Measurements from ENCODE around the gene CD48. TPM values are rescaled to one million over a fixed set of nuclear protein-coding genes. Genes with fewer than 3 reads are reported as not detected.
"Not testable (repeated sequence)": the region's sequence is repeated elsewhere in the genome, so short reads cannot be mapped to it uniquely, and the experiment has no call there.

CD48 gene
- total RNA-seq, 1 experiment from 2014 or later: not detected

DNA sequence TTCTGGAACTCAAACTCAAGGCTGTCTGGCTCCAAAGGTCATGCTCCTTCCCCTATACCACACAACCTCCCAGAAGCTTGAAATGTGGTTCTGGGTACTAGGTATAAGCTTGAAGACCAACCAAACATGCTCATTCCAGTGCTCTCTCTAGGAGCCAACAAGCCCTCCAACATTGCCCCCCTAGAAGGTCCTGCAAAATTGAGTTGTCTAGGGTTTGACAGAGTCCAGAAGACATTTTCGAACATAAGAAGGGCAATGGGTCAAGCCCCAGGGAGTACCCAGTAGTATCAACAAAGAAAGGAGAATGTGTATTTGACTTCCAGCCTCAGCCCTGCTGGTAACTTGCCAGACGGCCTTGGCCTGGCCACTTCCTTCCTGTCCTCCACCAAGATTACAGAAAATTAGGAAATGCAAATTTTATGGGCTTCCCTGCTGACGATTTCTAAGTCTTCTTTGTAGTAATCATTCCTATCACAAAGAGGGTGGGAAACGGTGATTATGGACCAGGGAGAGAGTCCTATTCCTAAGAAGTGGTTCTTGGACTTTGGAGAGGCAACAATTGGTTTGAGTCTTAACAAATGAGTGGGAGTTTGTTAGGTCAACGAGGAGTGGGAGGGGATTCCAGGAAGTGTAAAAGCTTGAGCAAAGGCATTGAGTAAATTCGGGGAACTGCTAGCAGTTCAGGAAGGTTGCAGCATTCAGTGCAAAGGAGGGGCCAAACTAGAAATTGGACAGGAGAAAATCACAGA is 46.1 kb downstream of the CD48 start:
- H3K4me3 ChIP-seq: no peak overlapping the region
- H3K9me3 ChIP-seq (replicated peaks): no peaks in the 10 kb centered on the region
- H3K27ac ChIP-seq: no peak overlapping the region
- no peak for DNase-seq
- H3K27me3 ChIP-seq: no peaks in the 10 kb centered on the region
- H3K4me1 ChIP-seq: no peaks in the 10 kb centered on the region
- H3K36me3 ChIP-seq: no peaks in the 10 kb centered on the region

DNA sequence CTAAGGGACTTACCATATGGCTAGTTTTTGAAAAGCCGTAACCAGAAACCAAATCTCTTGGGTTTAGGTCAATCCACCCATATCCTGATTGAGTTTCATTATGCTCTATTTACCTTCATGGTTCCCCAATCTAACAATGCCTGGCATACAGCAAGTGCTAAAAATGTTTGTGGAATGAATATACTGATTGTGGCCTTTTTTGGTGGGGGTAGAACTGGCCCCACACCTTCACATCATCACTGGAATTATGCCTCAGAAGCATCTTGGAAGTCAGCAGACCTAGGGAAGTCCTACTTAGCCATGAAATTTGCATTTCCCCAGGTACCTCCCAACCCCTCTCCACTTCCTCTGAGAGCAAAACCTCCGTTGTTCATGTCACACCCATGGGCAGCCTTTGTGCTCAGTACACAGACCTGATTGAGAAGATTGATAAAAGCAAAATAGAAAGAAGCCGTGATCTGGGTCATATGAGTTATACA is 47.0 kb downstream of the CD48 start:
- no peak overlapping the region for H3K27ac ChIP-seq
- H3K36me3 ChIP-seq: no peaks in the 10 kb centered on the region
- no peaks in the 10 kb centered on the region for H3K9me3 ChIP-seq (replicated peaks)
- H3K4me3 ChIP-seq: no peak overlapping the region
- no peaks in the 10 kb centered on the region for H3K27me3 ChIP-seq
- H3K4me1 ChIP-seq: no peaks in the 10 kb centered on the region
- no peak for DNase-seq

DNA sequence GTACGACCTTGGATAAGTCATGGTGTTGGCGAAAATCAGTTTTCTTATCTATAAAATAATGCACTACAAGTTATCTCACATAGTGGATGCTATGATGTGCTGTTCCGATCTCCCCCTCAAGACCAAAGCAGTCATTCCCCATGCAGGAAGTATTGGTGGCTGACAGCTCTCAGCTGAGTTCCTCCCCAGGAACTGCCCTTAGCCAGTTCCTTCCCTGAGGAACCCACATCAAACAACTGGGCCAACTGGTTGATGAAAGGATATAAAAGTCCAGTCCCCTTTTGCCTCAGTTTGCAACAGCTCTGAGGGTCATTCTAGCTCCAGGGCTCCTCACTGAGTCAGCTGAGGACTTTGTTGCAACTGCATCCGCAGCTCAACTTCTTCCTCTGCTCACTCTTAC is 48.7 kb downstream of the CD48 start:
- Histone ChIP-seq H3K27ac (no peak overlapping the region), H3K27me3 (no peaks in the 10 kb centered on the region), H3K9me3 (replicated peaks) (no peaks in the 10 kb centered on the region), H3K4me3 (no peak overlapping the region), H3K36me3 (no peaks in the 10 kb centered on the region), H3K4me1 (no peaks in the 10 kb centered on the region)
- no peak for DNase-seq

DNA sequence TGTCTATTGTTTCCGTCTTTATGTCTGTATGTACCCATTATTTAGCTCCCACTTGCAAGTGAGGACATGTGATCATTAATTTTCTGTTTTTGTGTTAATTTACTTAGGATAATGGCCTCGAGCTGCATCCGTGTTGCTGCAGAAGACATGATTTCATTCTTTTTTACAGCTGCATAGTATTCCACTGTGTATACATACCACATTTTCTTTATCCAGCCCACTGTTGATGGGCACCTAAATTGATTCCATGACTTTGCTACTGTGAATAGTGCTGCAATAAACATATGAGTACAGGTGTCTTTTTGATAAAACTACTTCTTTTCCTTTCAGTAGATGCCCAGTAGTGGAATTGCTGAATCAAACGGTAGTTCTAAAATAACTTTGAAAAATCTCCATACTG is 52.1 kb downstream of the CD48 start:
- Histone ChIP-seq H3K36me3 (no peaks in the 10 kb centered on the region), H3K9me3 (replicated peaks) (no peaks in the 10 kb centered on the region), H3K27me3 (no peaks in the 10 kb centered on the region), H3K27ac (no peak overlapping the region), H3K4me1 (no peaks in the 10 kb centered on the region), H3K4me3 (no peak overlapping the region)
- no peak for DNase-seq

DNA sequence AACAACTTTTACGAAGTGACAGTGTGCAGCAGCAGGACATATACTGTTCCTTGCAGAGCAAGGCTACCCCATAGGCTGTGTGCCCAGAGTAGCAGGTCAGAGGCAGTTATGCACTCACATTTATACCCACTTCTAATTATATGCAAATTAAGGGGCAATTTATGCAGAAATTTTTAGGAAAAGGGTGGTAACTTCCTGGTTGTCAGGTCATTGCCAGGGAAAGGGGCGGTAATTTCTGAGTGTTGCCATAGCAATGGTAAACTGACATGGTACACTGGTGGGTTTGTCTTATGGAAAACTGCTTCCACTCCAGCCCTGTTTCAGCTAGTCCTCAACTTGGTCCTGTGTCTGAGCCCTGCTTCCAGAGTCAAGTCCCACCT is 52.8 kb downstream of the CD48 start:
- Histone ChIP-seq H3K27ac (no peak overlapping the region), H3K36me3 (no peaks in the 10 kb centered on the region), H3K27me3 (no peaks in the 10 kb centered on the region), H3K4me1 (no peaks in the 10 kb centered on the region), H3K4me3 (no peak overlapping the region), H3K9me3 (replicated peaks) (no peaks in the 10 kb centered on the region)
- no peak for DNase-seq

DNA sequence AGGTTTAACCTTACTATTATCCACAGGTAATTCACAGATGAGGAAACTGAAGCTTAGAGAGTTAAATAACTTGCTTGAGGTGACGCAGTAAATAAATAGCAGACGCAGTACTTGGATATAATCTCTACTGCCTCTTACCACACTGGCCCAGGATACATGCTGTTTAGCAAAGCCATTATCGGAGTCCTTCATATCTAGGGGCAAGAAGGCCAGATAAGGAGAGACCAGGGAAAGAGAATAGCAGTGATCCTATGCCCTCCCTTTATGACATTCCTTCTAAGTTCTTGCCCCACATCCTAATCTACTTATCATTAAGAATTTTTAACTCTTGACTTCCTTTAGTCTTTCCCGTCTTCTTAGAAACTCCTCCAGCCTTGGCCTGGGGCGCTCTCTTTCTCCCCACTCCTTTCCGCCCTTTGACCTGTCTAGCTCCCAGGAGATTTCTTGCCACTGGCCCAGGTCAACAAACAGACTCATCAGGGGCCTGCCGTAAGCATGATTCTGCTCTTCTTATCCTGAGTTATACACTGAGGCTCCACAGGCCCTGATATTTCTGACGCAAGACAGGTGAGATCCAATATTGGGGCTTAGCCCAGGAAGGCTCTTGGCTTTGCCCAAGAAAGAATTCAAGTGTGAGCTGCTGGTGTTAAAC is 53.3 kb downstream of the CD48 start:
- Histone ChIP-seq H3K27ac (no peak overlapping the region), H3K9me3 (replicated peaks) (no peaks in the 10 kb centered on the region), H3K4me1 (no peaks in the 10 kb centered on the region), H3K4me3 (no peak overlapping the region), H3K36me3 (no peaks in the 10 kb centered on the region), H3K27me3 (no peaks in the 10 kb centered on the region)
- no peak for DNase-seq

DNA sequence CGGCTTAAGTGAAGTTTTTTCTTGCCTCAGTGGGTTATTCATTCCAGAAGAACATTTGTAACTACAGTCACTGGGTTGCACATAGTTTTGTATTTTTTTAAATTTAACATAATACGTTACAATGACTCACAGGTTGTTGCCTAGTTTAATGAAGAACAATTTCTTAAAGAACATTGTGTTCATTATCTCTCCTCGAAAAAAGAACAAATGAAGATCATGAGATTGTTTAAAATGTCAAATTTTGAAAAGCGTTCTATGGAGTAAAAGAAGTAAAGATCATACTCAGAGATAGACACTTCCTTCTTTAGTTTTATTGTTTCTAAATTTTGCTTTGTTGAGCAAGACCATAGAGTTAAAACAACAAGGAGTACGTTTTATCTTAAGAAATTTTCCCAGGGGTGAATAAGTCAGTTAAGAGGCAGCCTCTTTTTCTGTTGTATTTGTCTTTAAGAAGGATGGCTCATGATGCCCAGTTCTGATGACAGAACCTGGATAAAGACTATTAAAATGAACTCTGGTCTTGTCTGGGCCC is 54.3 kb downstream of the CD48 start:
- Histone ChIP-seq H3K9me3 (replicated peaks) (no peaks in the 10 kb centered on the region), H3K36me3 (no peaks in the 10 kb centered on the region), H3K4me1 (no peaks in the 10 kb centered on the region), H3K4me3 (no peak overlapping the region), H3K27ac (no peak overlapping the region), H3K27me3 (no peaks in the 10 kb centered on the region)
- DNase-seq: no peak

DNA sequence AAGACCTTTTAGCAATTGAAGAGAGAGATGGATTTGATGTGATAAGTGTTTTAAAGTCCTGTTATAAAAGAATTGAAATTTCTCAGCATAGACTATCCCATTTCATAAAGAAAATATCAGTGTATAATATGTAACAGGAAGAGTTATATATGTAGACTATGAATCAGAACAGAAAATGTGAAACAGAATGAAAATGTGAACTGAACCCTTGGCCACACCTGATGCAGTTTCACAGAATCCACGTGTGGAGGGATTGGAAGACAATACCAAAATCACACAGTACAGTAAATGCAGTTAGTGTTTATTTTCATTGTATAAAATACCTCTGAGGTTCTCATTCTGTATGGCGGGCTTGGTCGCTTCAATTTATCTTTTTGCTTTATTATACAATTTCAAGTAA is 54.9 kb downstream of the CD48 start:
- no peaks in the 10 kb centered on the region for H3K36me3 ChIP-seq
- no peak for DNase-seq
- no peak overlapping the region for H3K4me3 ChIP-seq
- H3K4me1 ChIP-seq: no peaks in the 10 kb centered on the region; the same call in 1 of the 2 replicates
- no peaks in the 10 kb centered on the region for H3K27me3 ChIP-seq
- no peak overlapping the region for H3K27ac ChIP-seq
- no peaks in the 10 kb centered on the region for H3K9me3 ChIP-seq (replicated peaks)

DNA sequence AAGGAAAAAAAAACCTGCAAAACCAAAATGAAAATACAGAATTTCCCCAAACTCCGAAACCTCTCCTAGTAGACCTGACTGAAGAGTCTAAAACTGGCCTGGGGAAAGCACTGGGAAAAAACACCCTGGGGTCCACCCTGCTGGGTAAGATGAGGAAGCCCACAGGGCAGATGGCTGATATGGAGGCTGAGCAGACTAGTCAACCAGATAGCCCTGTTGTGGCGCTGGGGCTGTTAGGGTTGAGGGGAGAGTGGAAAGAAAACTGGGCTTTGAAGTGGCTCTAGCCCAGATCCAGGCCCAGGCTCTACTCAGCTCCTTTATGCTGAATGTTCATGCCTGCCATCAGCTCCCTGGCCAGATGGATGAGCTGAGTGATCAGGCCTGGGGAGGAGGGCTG is 58.0 kb downstream of the CD48 start:
- H3K4me3 ChIP-seq: no peak overlapping the region
- no peaks in the 10 kb centered on the region for H3K36me3 ChIP-seq
- DNase-seq: no peak
- no peaks in the 10 kb centered on the region for H3K27me3 ChIP-seq
- H3K9me3 ChIP-seq (replicated peaks): no peaks in the 10 kb centered on the region
- no peaks in the 10 kb centered on the region; the same call in 1 of the 2 replicates for H3K4me1 ChIP-seq
- H3K27ac ChIP-seq: no peak overlapping the region

DNA sequence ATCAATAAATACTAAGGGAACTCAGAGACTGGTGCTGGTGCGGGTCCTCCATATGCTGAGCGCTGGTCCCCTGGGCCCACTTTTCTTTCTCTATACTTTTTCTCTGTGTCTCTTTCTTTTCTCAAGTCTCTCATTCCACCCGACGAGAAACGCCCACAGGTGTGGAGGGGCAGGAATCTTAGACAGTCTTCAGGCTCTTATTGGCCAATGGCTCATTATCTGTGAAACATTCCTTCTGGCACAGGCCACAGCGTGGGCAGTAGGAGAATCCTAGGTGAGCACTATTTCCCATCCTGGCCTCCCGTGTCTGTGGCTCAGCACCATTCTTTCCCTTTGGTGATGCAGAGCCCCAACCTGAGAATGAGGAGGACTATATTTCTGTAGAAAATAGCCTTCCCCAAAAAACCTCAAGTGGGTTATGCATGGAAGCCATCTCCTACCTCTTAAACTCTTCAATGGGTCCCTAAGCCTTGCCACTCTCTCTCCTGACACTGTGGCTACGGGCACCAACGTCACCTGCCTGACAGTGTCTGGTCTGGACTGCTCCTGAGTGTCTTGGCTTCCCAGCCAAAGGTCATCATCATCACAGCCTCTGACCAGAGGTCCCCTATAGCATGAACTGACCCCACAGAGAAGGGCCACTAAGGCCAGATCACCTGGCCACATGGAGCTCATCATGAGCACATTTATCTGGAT is 58.5 kb downstream of the CD48 start:
- H3K9me3 ChIP-seq (replicated peaks): no peaks in the 10 kb centered on the region
- H3K27me3 ChIP-seq: no peaks in the 10 kb centered on the region
- no peak for DNase-seq
- no peaks in the 10 kb centered on the region; the same call in 1 of the 2 replicates for H3K4me1 ChIP-seq
- H3K4me3 ChIP-seq: no peak overlapping the region
- no peak overlapping the region for H3K27ac ChIP-seq
- H3K36me3 ChIP-seq: no peaks in the 10 kb centered on the region

DNA sequence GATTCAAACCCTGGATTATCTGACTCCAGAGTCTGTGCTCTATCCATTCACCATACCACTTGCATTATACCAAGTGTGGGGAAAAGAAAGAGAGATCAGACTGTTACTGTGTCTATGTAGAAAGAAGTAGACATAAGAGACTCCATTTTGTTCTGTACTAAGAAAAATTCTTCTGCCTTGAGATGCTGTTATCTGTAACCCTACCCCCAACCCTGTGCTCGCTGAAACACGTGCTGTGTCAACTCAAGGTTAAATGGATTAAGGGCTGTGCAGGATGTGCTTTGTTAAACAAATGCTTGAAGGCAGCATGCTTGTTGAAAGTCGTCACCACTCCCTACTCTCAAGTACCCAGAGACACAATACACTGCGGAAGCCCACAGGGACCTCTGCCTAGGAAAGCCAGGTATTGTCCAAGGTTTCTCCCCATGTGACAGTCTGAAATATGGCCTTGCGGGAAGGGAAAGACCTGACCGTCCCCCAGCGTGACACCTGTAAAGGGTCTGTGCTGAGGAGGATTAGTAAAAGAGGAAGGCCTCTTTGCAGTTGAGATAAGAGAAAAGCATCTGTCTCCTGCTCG is 59.5 kb downstream of the CD48 start:
- not testable (repeated sequence) for H3K27me3 ChIP-seq; H3K36me3 ChIP-seq; H3K4me1 ChIP-seq; H3K27ac ChIP-seq; H3K4me3 ChIP-seq; H3K9me3 ChIP-seq (replicated peaks)
- peak; percentile 13 to 17 for DNase-seq

DNA sequence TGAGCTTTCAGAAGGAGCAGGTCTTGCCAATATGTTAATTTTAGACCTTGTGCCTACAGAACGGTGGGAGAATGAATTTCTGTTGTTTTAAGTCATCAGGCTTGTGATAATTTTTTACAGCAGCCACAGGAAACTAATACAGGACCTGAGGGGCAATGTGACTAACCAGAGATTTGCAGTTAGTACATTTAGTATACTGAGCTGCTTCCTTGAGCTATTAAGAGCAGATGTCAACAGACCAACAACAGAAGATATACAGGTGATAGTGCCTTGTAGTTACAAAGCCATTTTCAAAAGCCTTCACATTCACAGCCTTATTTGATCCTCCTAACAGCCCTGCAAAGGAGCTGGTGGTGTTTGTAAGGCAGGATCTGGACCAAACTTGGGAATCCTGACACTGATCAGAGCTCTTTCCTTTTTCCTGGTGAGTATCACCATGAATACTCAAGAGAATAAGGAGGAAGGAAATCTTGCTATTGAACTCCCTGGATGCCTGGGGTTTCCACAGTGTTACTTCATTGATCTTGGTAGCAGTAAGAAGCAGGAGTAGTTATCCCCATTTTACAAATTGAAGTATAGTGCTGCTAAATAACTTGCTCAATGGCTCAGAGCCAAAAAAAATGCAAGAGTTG is 60.1 kb downstream of the CD48 start:
- Histone ChIP-seq H3K4me1 (no peaks in the 10 kb centered on the region; the same call in 1 of the 2 replicates), H3K36me3 (no peaks in the 10 kb centered on the region), H3K9me3 (replicated peaks) (no peaks in the 10 kb centered on the region), H3K4me3 (no peak overlapping the region), H3K27me3 (no peaks in the 10 kb centered on the region), H3K27ac (no peak overlapping the region)
- no peak for DNase-seq

DNA sequence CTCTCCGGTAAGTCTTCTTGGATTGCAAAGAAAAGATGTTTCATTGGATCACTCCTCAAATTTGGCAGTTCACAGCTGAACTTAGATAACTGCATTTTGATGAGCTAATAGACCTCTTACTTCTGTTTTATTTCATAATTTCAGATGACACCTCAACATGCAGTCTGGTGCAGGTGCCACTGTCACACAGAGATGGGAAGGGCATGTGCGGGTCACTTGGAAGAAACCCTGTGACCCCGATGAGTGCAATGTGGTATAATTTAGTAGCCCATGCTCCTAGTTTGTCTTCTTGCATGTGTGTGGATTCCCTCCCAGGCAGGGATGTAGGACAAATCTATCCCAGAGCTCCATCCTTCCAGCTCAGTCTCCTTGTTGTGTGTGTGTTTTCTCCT is 64.3 kb downstream of the CD48 start:
- DNase-seq: no peak
- Histone ChIP-seq H3K4me3 (no peak overlapping the region), H3K4me1 (no peaks in the 10 kb centered on the region; the same call in 1 of the 2 replicates), H3K27me3 (no peaks in the 10 kb centered on the region), H3K27ac (no peak overlapping the region), H3K36me3 (no peaks in the 10 kb centered on the region), H3K9me3 (replicated peaks) (no peaks in the 10 kb centered on the region)

DNA sequence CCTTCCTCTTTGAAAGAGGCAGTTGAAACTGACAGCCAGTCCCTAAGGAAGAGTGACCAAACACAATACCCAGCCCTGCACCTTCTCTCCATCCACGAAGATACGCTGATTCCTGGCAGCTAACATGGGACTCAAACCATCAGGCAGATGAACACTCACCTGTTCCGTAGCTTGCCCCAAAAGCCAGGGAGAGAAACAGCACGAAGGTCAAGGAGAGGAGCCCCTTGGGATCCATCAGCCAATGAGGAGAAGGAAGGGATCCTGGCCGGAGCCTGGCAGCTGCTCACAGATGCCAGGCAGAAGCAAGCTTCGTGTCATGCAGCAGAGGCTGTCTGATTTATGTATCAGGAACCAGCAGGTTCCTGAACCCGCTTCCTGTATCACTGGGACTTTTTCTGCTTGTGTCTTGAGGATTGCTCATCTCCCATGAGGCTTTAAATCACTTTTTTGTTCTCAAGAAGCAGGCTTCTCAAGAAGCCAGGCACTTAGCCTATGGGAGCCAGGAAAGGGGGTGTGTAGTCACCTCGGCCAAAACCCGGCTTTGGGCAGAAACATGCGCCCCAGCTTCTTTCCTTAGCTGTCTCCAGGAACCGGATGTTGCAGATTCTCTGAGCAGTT is 64.8 kb downstream of the CD48 start, which contains the start of gene SLAMF1:
Gene SLAMF1 (minus strand): TSS at position 334 of the 618 bp plus-strand sequence. CDS start 99 bp downstream, at position 235.
- Histone ChIP-seq H3K9me3 (replicated peaks) (no peaks in the 10 kb centered on the region), H3K36me3 (no peaks in the 10 kb centered on the region), H3K4me3 (no peak within 1 kb of the TSS), H3K27ac (no peak within 1 kb of the TSS), H3K27me3 (no peaks in the 10 kb centered on the region), H3K4me1 (no peaks in the 10 kb centered on the region; the same call in 1 of the 2 replicates)
- no peak for DNase-seq

Measured in SJCRH30 (cell line).